Measurements from ENCODE around the gene TCF7L1.

The TCF7L1 gene

GRCh38 chr2:85134255-85134895 is 1.2 kb downstream of the TCF7L1 start:
- H3K4me1 ChIP-seq (ENCODE audit: control insufficient read depth, low read length), result no peaks in the 10 kb centered on the region
- no peaks in the 10 kb centered on the region for H3K9me3 ChIP-seq (ENCODE audit: control insufficient read depth, insufficient read depth, low read length)
- no peak overlapping the region for H3K4me2 ChIP-seq (ENCODE audit: low read length)
- H3K36me3 ChIP-seq (ENCODE audit: control insufficient read depth, low read length), result no peaks in the 10 kb centered on the region
- TF ChIP-seq EZH2phosphoT487 (IDR thresholded peaks at IDR 0.05; ENCODE audit: borderline replicate concordance, low read length), result no peak
- no peak for TF ChIP-seq CTCF (IDR thresholded peaks at IDR 0.05; ENCODE audit: low read depth, low read length, poor library complexity, severe bottlenecking)
- H4K20me1 ChIP-seq (ENCODE audit: control insufficient read depth, insufficient read depth, low read depth, low read length), result no peaks in the 10 kb centered on the region
- no peaks in the 10 kb centered on the region for H3K79me2 ChIP-seq (ENCODE audit: control insufficient read depth, low read length)
- H3F3A ChIP-seq (ENCODE audit: control insufficient read depth, insufficient read depth), result no peaks in the 10 kb centered on the region
- H3K27me3 ChIP-seq (ENCODE audit: control insufficient read depth, low read length), result peaks cover 39% of the 10 kb centered on the region
- H3K9me2 ChIP-seq (replicated peaks; ENCODE audit: control insufficient read depth, low read length), result no peaks in the 10 kb centered on the region
- no peak overlapping the region for H3K27ac ChIP-seq (ENCODE audit: low read depth, low read length)
- H3K4me3 ChIP-seq (ENCODE audit: low read length), result no peak overlapping the region

GRCh38 chr2:85134896-85135659 is 1.9 kb downstream of the TCF7L1 start:
- Histone ChIP-seq H3K4me1 (ENCODE audit: control insufficient read depth, low read length) (no peaks in the 10 kb centered on the region), H3K27ac (ENCODE audit: low read depth, low read length) (no peak overlapping the region), H3F3A (ENCODE audit: control insufficient read depth, insufficient read depth) (no peaks in the 10 kb centered on the region), H3K36me3 (ENCODE audit: control insufficient read depth, low read length) (no peaks in the 10 kb centered on the region), H4K20me1 (ENCODE audit: control insufficient read depth, insufficient read depth, low read depth, low read length) (no peaks in the 10 kb centered on the region), H3K27me3 (ENCODE audit: control insufficient read depth, low read length) (peaks cover 39% of the 10 kb centered on the region), H3K9me2 (replicated peaks; ENCODE audit: control insufficient read depth, low read length) (no peaks in the 10 kb centered on the region), H3K79me2 (ENCODE audit: control insufficient read depth, low read length) (no peaks in the 10 kb centered on the region), H3K4me2 (ENCODE audit: low read length) (no peak overlapping the region), H3K9me3 (ENCODE audit: control insufficient read depth, insufficient read depth, low read length) (no peaks in the 10 kb centered on the region), H3K4me3 (ENCODE audit: low read length) (no peak overlapping the region)
- no peak for TF ChIP-seq CTCF (IDR thresholded peaks at IDR 0.05; ENCODE audit: low read depth, low read length, poor library complexity, severe bottlenecking)
- TF ChIP-seq EZH2phosphoT487 (IDR thresholded peaks at IDR 0.05; ENCODE audit: borderline replicate concordance, low read length), result no peak

- peaks cover 37% of the 10 kb centered on the region for H3K27me3 ChIP-seq (ENCODE audit: control insufficient read depth, low read length)
- no peak overlapping the region for H3K4me2 ChIP-seq (ENCODE audit: low read length)
- H3K9me2 ChIP-seq (replicated peaks; ENCODE audit: control insufficient read depth, low read length), result no peaks in the 10 kb centered on the region
- H3K27ac ChIP-seq (ENCODE audit: low read depth, low read length), result no peak overlapping the region
- H3F3A ChIP-seq (ENCODE audit: control insufficient read depth, insufficient read depth), result no peaks in the 10 kb centered on the region
- H3K4me1 ChIP-seq (ENCODE audit: control insufficient read depth, low read length), result no peaks in the 10 kb centered on the region
- no peaks in the 10 kb centered on the region for H3K9me3 ChIP-seq (ENCODE audit: control insufficient read depth, insufficient read depth, low read length)
- no peaks in the 10 kb centered on the region for H3K36me3 ChIP-seq (ENCODE audit: control insufficient read depth, low read length)
- H3K79me2 ChIP-seq (ENCODE audit: control insufficient read depth, low read length), result no peaks in the 10 kb centered on the region
- H4K20me1 ChIP-seq (ENCODE audit: control insufficient read depth, insufficient read depth, low read depth, low read length), result no peaks in the 10 kb centered on the region
- H3K4me3 ChIP-seq (ENCODE audit: low read length), result no peak overlapping the region
- no peak for TF ChIP-seq EZH2phosphoT487 (IDR thresholded peaks at IDR 0.05; ENCODE audit: borderline replicate concordance, low read length)
- no peak for TF ChIP-seq CTCF (IDR thresholded peaks at IDR 0.05; ENCODE audit: low read depth, low read length, poor library complexity, severe bottlenecking)
Observed at GRCh38 chr2:85135660-85135914, 2.4 kb downstream of the TCF7L1 start.
